C4-2B (cell line): ENCODE results near the gene MYLIP.

Experiments
- H3K27ac ChIP-seq: fragments of 450-650 bp; 2 replicates; pipeline ENCODE4 v1.5.1; 2017
- ZFX ChIP-seq: fragments of 450-650 bp; IDR thresholded peaks from 2 replicates; pipeline ENCODE4 v1.6.1; 2017
- TF ChIP-seq, protein P1 (sequence below): fragments of 450-650 bp; conservative IDR thresholded peaks from 2 replicates; pipeline ENCODE4 v1.5.1; 2017; ENCODE audit warnings: mild to moderate bottlenecking

MYLIP gene

DNA sequence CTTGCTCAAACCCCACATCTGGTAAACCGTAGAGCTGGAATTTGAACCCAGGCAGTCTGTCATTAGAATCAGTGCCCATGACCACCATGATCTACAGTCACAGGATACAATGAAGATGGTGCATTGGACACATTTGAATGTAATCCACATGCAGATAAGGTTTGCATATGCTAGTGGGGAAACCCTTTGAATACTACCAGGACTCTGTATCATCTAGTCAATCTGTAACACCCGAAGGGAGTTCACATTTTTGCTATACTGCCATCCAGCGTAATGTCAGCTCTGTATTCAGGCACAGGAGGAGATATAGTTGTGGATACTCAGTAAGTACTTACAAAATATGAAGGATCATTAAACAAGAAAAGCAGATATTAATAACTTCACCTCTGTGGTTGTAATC is 40.5 kb upstream of the MYLIP start:
- H3K27ac ChIP-seq: no peak overlapping the region
- TF ChIP-seq, protein P1, sequence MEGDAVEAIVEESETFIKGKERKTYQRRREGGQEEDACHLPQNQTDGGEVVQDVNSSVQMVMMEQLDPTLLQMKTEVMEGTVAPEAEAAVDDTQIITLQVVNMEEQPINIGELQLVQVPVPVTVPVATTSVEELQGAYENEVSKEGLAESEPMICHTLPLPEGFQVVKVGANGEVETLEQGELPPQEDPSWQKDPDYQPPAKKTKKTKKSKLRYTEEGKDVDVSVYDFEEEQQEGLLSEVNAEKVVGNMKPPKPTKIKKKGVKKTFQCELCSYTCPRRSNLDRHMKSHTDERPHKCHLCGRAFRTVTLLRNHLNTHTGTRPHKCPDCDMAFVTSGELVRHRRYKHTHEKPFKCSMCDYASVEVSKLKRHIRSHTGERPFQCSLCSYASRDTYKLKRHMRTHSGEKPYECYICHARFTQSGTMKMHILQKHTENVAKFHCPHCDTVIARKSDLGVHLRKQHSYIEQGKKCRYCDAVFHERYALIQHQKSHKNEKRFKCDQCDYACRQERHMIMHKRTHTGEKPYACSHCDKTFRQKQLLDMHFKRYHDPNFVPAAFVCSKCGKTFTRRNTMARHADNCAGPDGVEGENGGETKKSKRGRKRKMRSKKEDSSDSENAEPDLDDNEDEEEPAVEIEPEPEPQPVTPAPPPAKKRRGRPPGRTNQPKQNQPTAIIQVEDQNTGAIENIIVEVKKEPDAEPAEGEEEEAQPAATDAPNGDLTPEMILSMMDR: no peak
- no peak for TF ChIP-seq ZFX

DNA sequence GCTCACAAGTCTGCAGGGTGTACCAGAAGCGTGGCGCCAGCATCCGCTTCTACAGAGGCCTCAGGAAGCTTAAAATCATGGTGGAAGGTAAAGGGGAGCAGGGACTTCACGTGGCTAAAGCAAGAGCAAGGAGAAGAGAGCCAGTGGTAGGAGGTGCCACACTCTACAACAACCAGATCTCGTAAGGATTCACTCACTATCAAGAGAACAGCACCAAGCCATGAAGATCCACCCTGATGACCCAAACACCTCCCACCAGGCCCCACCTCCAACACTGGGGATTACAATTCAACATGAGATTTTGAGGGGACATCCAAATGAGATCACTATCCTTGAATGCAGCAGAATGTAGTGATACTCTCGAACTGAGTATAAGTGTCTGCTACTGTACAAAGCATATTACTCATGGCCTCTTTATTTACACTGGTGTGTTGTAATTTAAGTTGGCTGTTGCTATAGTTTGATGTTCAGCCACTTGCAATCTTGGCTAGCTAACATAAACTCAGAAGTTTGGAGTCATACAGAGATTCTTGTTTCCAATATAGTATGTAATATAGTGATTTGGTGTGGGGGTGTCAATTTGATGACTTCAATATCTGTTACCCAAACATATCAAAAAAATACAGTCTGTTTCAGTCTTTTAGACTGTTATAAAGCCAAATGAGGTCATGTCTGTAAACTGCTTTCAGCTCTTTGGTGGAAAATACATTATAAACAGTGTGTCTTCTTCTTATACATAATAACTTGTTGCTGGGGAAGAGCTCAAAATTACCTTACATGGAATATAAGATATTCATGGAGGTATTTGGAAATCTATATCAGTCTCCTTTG is 39.4 kb upstream of the MYLIP start:
- TF ChIP-seq, protein P1: no peak
- no peak for TF ChIP-seq ZFX
- H3K27ac ChIP-seq: no peak overlapping the region

DNA sequence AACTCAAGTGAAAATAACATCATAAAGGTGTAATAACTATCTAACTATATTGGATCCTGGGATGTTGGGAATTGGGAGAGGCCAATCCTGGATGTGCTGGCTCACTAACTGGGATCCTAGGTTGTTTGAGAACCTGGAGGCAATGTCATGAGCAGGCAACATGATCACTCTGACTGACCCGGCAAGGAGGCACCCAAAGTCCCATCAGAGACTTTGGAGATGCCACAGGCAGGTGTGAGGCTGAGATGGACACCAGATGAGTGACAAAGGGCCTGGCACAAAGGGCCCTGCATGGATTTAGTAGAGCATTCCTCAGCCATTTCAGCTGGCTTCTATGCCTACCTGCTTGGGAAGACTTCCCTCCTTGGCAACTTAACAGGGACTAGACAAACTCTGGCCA is 38.4 kb upstream of the MYLIP start:
- H3K27ac ChIP-seq: no peak overlapping the region
- TF ChIP-seq, protein P1: no peak
- TF ChIP-seq ZFX: no peak

DNA sequence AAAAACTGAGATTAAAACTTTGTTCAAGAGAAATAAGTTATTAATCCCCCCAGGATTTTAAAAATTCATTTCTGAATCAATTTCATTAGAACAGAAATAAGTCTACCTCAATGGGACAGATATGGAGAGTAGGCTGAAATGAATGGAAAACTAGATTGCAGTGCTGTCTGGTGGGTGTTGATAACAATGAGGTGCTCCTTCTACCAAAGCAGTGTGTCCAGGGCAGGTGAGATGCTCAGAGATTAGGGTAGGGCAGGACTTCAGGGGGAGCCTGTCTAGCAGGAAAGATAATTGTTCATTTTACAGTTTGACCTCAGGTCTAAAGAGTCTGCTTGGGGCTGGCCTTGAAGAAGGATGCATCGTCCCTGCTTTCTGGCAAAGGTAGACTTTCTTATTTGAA is 38.0 kb upstream of the MYLIP start:
- H3K27ac ChIP-seq: no peak overlapping the region
- TF ChIP-seq, protein P1: no peak
- TF ChIP-seq ZFX: no peak

DNA sequence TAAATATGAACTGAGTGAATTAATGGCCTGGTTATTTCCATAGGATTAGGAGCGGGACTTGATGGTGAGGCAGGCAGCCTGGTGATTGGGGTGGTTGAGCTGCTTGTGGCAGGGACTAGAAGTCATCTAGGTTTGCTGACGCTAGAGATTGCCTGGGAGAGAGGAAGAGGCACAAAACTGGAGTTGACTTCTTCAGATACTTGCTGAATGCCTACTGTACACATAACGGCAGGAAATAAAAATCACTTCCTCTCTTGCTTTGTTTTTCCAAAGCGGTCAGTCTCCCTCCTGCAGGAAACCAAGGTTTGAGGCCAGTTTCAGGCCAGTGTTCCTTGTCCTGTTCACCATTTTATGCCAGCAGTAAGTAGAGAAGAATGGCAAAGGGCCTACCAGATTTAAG is 36.7 kb upstream of the MYLIP start:
- no peak overlapping the region for H3K27ac ChIP-seq
- TF ChIP-seq, protein P1: no peak
- TF ChIP-seq ZFX: no peak

DNA sequence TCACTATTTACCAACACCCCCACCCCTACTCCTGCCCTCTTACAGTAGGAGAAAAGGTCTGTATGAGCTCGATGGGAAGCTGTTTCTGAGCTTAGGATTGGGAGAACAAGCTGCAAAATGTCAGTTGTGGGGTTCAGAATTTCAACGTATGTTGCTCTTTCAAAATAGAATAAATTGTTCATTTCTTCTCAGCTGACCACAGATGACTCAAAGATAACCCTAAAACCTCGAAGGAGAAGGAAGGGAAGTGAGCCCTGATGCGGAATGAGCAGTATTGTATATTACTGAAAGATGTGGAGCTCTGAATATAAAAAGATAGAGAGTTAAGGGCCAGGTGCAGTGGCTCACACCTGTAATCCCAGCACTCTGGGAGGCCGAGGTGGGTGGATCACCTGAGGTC is 35.9 kb upstream of the MYLIP start:
- H3K27ac ChIP-seq: no peak overlapping the region
- TF ChIP-seq, protein P1: no peak
- TF ChIP-seq ZFX: no peak

DNA sequence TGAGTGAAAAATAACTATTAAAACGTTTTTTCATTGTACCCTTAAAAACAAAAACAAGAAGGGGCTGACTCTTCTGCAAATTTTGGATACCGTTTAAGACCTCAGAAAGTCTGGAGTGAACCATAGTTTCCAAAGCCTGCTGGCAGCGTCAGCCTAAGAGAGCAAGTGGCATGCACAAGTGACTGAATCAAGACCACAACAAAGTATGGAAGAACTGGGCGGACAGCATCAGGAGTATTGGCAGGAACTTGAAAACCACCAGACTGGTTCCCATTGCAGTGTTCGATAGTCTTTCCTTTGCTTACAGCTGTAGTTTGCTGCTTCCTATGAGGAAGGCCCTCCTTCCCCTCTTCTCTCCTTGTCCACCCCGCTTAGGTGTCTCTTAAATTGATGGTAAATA is 33.7 kb upstream of the MYLIP start:
- no peak for TF ChIP-seq ZFX
- TF ChIP-seq, protein P1: no peak
- H3K27ac ChIP-seq: no peak overlapping the region
